Neuronal stem cell (in vitro differentiated cells): ENCODE data around the gene CEACAM1.

ENCODE experiments used
- DNase-seq: peaks from one replicate; pipeline ENCODE4 v3.0.0-alpha.2; 2013; ENCODE audit warnings: low spot score
- H2AFZ ChIP-seq: one replicate; pipeline ENCODE4 v1.6.1; 2013; ENCODE audit warnings: mild to moderate bottlenecking, low read length, inconsistent platforms
- H2AK5ac ChIP-seq: 2 replicates; pipeline ENCODE4 v1.6.1; 2013; ENCODE audit warnings: low read depth, mild to moderate bottlenecking, inconsistent platforms, low read length, moderate library complexity, mixed read lengths
- H2BK120ac ChIP-seq: 2 replicates; pipeline ENCODE4 v1.6.1; 2013; ENCODE audit warnings: low read depth, mild to moderate bottlenecking, inconsistent platforms, low read length, moderate library complexity, mixed read lengths
- H2BK12ac ChIP-seq: one replicate; pipeline ENCODE4 v1.6.1; 2013; ENCODE audit warnings: low read length, inconsistent platforms
- H2BK15ac ChIP-seq: 2 replicates; pipeline ENCODE4 v1.6.1; 2013; ENCODE audit warnings: mild to moderate bottlenecking, low read length, inconsistent platforms, mixed read lengths
- H2BK5ac ChIP-seq: one replicate; pipeline ENCODE4 v1.6.1; 2013; ENCODE audit warnings: inconsistent platforms, mild to moderate bottlenecking, low read length, moderate library complexity
- H3K14ac ChIP-seq: one replicate; pipeline ENCODE4 v1.6.1; 2013; ENCODE audit warnings: low read length, inconsistent platforms
- H3K18ac ChIP-seq: 2 replicates; pipeline ENCODE4 v1.6.1; 2013; ENCODE audit warnings: low read length, inconsistent platforms
- H3K23ac ChIP-seq: 2 replicates; pipeline ENCODE4 v1.6.1; 2013; ENCODE audit warnings: low read depth, mild to moderate bottlenecking, mixed read lengths, low read length, inconsistent platforms; ENCODE audit not compliant: poor library complexity
- H3K27ac ChIP-seq: replicated peaks from 3 replicates; pipeline ENCODE4 v1.5.1; 2013; ENCODE audit warnings: low read length, inconsistent platforms
- H3K27me3 ChIP-seq, 3 experiments: 2 replicates each; pipeline ENCODE4 v1.6.1; 2013; ENCODE audit warnings: low read length in 3 of 3, mild to moderate bottlenecking in 2 of 3, inconsistent platforms in 1 of 3, low read depth in 1 of 3, mixed read lengths in 1 of 3, moderate library complexity in 1 of 3; ENCODE audit not compliant: control insufficient read depth in 3 of 3, insufficient read depth in 3 of 3
- H3K36me3 ChIP-seq, 2 donors: replicated peaks in 1 of 2; 2 replicates each; pipeline ENCODE4 v1.6.1; 2013; ENCODE audit warnings: low read length in 2 of 2; ENCODE audit not compliant: control insufficient read depth in 2 of 2, insufficient read depth in 2 of 2
- H3K4ac ChIP-seq: 2 replicates; pipeline ENCODE4 v1.6.1; 2013; ENCODE audit warnings: inconsistent platforms, mild to moderate bottlenecking, low read length, moderate library complexity
- H3K4me1 ChIP-seq, 2 donors: 1 replicate in 1 of 2; 2 replicates in 1 of 2; pipeline ENCODE4 v1.6.1; 2013; ENCODE audit warnings: low read length in 2 of 2, low read depth in 1 of 2; ENCODE audit not compliant: control insufficient read depth in 2 of 2, insufficient read depth in 1 of 2
- H3K4me2 ChIP-seq: one replicate; pipeline ENCODE4 v1.6.1; 2013; ENCODE audit warnings: mild to moderate bottlenecking, low read length, inconsistent platforms; ENCODE audit not compliant: insufficient read depth, poor library complexity, severe bottlenecking
- H3K4me3 ChIP-seq, 2 donors: 2 replicates each; pipeline ENCODE4 v1.5.1; 2013; ENCODE audit warnings: low read length in 2 of 2, mild to moderate bottlenecking in 2 of 2, inconsistent platforms in 1 of 2, moderate library complexity in 1 of 2
- H3K79me1 ChIP-seq: one replicate; pipeline ENCODE4 v1.6.1; 2013; ENCODE audit warnings: low read depth, mild to moderate bottlenecking, inconsistent platforms, low read length, moderate library complexity
- H3K9ac ChIP-seq: one replicate; pipeline ENCODE4 v1.6.1; 2013; ENCODE audit warnings: mild to moderate bottlenecking, low read depth, low read length, inconsistent platforms; ENCODE audit not compliant: poor library complexity
- H3K9me3 ChIP-seq, 2 donors: replicated peaks in 1 of 2; 2 replicates each; pipeline versions ENCODE3 to v1.6.1; 2013; ENCODE audit warnings: low read length in 2 of 2, mild to moderate bottlenecking in 2 of 2, inconsistent platforms in 1 of 2, low read depth in 1 of 2, mixed read lengths in 1 of 2, moderate library complexity in 1 of 2; ENCODE audit not compliant: control insufficient read depth in 2 of 2, insufficient read depth in 1 of 2
- H4K8ac ChIP-seq: one replicate; pipeline ENCODE4 v1.6.1; 2013; ENCODE audit warnings: low read depth, mild to moderate bottlenecking, inconsistent platforms, low read length, moderate library complexity
- H4K91ac ChIP-seq: one replicate; pipeline ENCODE4 v1.6.1; 2013; ENCODE audit warnings: low read length, low read depth, mild to moderate bottlenecking, inconsistent platforms; ENCODE audit not compliant: poor library complexity
- WGBS, 2 donors: extraction: QIAGEN DNeasy Blood & Tissue Kit; methylation state at CpG; one replicate each; pipeline ENCODE4 v1.1.7; 2013; ENCODE audit warnings: missing lambda C conversion rate in 2 of 2, mixed read lengths in 1 of 2; ENCODE audit not compliant: insufficient read length in 2 of 2, insufficient replicate concordance in 1 of 2; ENCODE audit errors: extremely low coverage in 2 of 2; 5-methylcytosine and 5-hydroxymethylcytosine counted together

CEACAM1 gene

GRCh38 chr19:42497492-42498168 is 30.7 kb downstream of the CEACAM1 start:
- no peaks in the 10 kb centered on the region for H3K27me3 ChIP-seq
- no peak overlapping the region for H3K18ac ChIP-seq
- H3K79me1 ChIP-seq, result no peaks in the 10 kb centered on the region
- no peak overlapping the region for H3K27ac ChIP-seq
- no peak overlapping the region for H2BK5ac ChIP-seq
- no peak overlapping the region for H3K4ac ChIP-seq
- no peak overlapping the region for H3K23ac ChIP-seq
- H3K4me2 ChIP-seq, result no peak overlapping the region
- no peaks in the 10 kb centered on the region for H3K9me3 ChIP-seq
- H3K36me3 ChIP-seq, result no peaks in the 10 kb centered on the region
- H4K8ac ChIP-seq, result no peak overlapping the region
- no peak overlapping the region for H2BK120ac ChIP-seq
- H2AK5ac ChIP-seq, result no peak overlapping the region
- peak overlapping the region; percentile 13 for H2AFZ ChIP-seq
- H3K14ac ChIP-seq, result no peak overlapping the region
- H4K91ac ChIP-seq, result no peak overlapping the region
- H3K9ac ChIP-seq, result no peak overlapping the region
- no peak overlapping the region for H3K4me3 ChIP-seq
- H3K4me1 ChIP-seq, result peaks cover 3 to 33% of the 10 kb centered on the region in 2 donors
- no peak for DNase-seq
- H2BK15ac ChIP-seq, result no peak overlapping the region
- WGBS, 2 donors, result no CpG with 5 or more reads among the region's 3 CpGs
- H2BK12ac ChIP-seq, result no peak overlapping the region

- H2BK120ac ChIP-seq, result no peak overlapping the region
- H3K4ac ChIP-seq, result no peak overlapping the region
- no peak overlapping the region for H3K27ac ChIP-seq
- no peak overlapping the region for H3K4me2 ChIP-seq
- H3K18ac ChIP-seq, result no peak overlapping the region
- WGBS, 2 donors, result no CpG with 5 or more reads among the region's 2 CpGs
- no peak overlapping the region for H3K9ac ChIP-seq
- H3K14ac ChIP-seq, result no peak overlapping the region
- H3K4me3 ChIP-seq, result peak overlapping the region in 1 of 2 donors; percentile 0
- H2BK12ac ChIP-seq, result no peak overlapping the region
- H4K91ac ChIP-seq, result no peak overlapping the region
- no peak overlapping the region for H2AFZ ChIP-seq
- no peak overlapping the region for H2AK5ac ChIP-seq
- H2BK15ac ChIP-seq, result no peak overlapping the region
- no peak overlapping the region for H4K8ac ChIP-seq
- H3K4me1 ChIP-seq, result peaks cover 3 to 33% of the 10 kb centered on the region in 2 donors
- H3K9me3 ChIP-seq, result no peaks in the 10 kb centered on the region
- no peaks in the 10 kb centered on the region for H3K36me3 ChIP-seq
- H3K79me1 ChIP-seq, result no peaks in the 10 kb centered on the region
- H2BK5ac ChIP-seq, result no peak overlapping the region
- no peak for DNase-seq
- H3K27me3 ChIP-seq, result no peaks in the 10 kb centered on the region
- H3K23ac ChIP-seq, result no peak overlapping the region
These were observed 31.7 kb downstream of the CEACAM1 start for GRCh38 chr19:42496460-42497133.

DNA sequence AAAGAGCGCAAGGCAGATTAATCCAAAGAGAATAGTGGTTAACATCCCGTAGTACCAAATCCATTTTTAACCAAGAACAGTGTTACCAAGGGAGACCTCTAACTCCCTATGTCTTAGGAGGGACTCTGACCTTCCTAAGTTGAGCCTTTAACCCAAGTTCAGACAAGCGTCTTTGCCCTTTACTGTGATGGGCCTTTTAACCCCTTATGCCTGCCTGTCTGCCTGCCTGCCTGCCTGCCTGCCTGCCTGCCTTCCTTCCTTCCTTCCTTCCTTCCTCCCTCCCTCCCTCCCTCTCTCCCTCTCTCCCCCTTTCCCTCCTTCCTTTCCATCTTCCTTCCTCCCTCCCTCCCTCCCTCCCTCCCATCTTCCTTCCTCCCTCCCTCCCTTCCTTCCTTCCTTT is 32.6 kb downstream of the CEACAM1 start:
- H3K9me3 ChIP-seq, result no peaks in the 10 kb centered on the region
- no peak overlapping the region for H2BK12ac ChIP-seq
- H2AK5ac ChIP-seq, result no peak overlapping the region
- H3K18ac ChIP-seq, result no peak overlapping the region
- DNase-seq, result no peak
- H3K23ac ChIP-seq, result no peak overlapping the region
- peaks cover 3 to 33% of the 10 kb centered on the region in 2 donors for H3K4me1 ChIP-seq
- no peak overlapping the region for H3K9ac ChIP-seq
- no peaks in the 10 kb centered on the region for H3K79me1 ChIP-seq
- no peak overlapping the region for H2BK5ac ChIP-seq
- no peak overlapping the region for H2BK120ac ChIP-seq
- H2BK15ac ChIP-seq, result no peak overlapping the region
- no peak overlapping the region for H3K4me2 ChIP-seq
- H3K27ac ChIP-seq, result no peak overlapping the region
- H3K14ac ChIP-seq, result no peak overlapping the region
- H4K91ac ChIP-seq, result no peak overlapping the region
- peak overlapping the region in 1 of 2 donors; percentile 25 for H3K4me3 ChIP-seq
- no peak overlapping the region for H2AFZ ChIP-seq
- H4K8ac ChIP-seq, result no peak overlapping the region
- H3K4ac ChIP-seq, result no peak overlapping the region
- WGBS, 2 donors, result no CpG with 5 or more reads among the region's 3 CpGs
- H3K36me3 ChIP-seq, result no peaks in the 10 kb centered on the region
- no peaks in the 10 kb centered on the region for H3K27me3 ChIP-seq

- Histone ChIP-seq H3K27ac (no peak overlapping the region), H3K36me3 (no peaks in the 10 kb centered on the region)
- no CpG with 5 or more reads among the region's 3 CpGs for WGBS, 2 donors
These were observed 34.0 kb downstream of the CEACAM1 start for GRCh38 chr19:42494321-42494720.

More at GRCh38 chr19:42494321-42494720, 34.0 kb downstream of the CEACAM1 start:
- Histone ChIP-seq H3K9me3 (no peaks in the 10 kb centered on the region), H2BK5ac (no peak overlapping the region), H3K79me1 (no peaks in the 10 kb centered on the region), H3K18ac (no peak overlapping the region), H2BK120ac (no peak overlapping the region), H3K4me3 (no peak overlapping the region), H3K4ac (no peak overlapping the region), H3K27me3 (no peaks in the 10 kb centered on the region), H3K4me2 (no peak overlapping the region), H3K23ac (no peak overlapping the region), H4K91ac (no peak overlapping the region), H2AK5ac (no peak overlapping the region), H2AFZ (no peak overlapping the region), H3K4me1 (peaks cover 3 to 33% of the 10 kb centered on the region in 2 donors), H3K9ac (no peak overlapping the region), H2BK12ac (no peak overlapping the region), H4K8ac (no peak overlapping the region), H2BK15ac (no peak overlapping the region), H3K14ac (no peak overlapping the region)
- DNase-seq, result no peak
